Spinal cord (tissue), 10 donors: ENCODE measurements around the gene RBPJL. TPM values are rescaled to one million over a fixed set of nuclear protein-coding genes. Genes with fewer than 3 reads are reported as not detected.

Experiments
- DNase-seq, 6 donors: peaks; one replicate each; pipeline versions ENCODE4 v3.0.0 to v3.0.0-alpha.2; 2013 to 2015; ENCODE audit warnings: low spot score in 6 of 6, low read depth in 4 of 6
- H3K27ac ChIP-seq: one replicate; pipeline ENCODE4 v1.5.1; 2013; ENCODE audit warnings: low read depth, low read length, control low read depth
- H3K27me3 ChIP-seq: one replicate; pipeline ENCODE4 v1.6.1; 2013; ENCODE audit warnings: low read length; ENCODE audit not compliant: control insufficient read depth, insufficient read depth
- H3K36me3 ChIP-seq: one replicate; pipeline ENCODE4 v1.6.1; 2013; ENCODE audit warnings: low read length; ENCODE audit not compliant: control insufficient read depth, insufficient read depth
- H3K4me1 ChIP-seq: one replicate; pipeline ENCODE4 v1.6.1; 2013; ENCODE audit warnings: low read length; ENCODE audit not compliant: control insufficient read depth, insufficient read depth
- H3K4me3 ChIP-seq: one replicate; pipeline ENCODE4 v1.5.1; 2013; ENCODE audit warnings: low read depth, low read length, control low read depth
- H3K9me3 ChIP-seq: one replicate; pipeline ENCODE4 v1.6.1; 2013; ENCODE audit warnings: low read length; ENCODE audit not compliant: control insufficient read depth, insufficient read depth
- WGBS: methylation state at CpG from one replicate; pipeline ENCODE4 v1.1.5; 2013; ENCODE audit warnings: missing lambda C conversion rate; ENCODE audit not compliant: insufficient coverage; 5-methylcytosine and 5-hydroxymethylcytosine counted together
- polyA plus RNA-seq, 2 donors: library from polyadenylated mRNA; unstranded; fragments of 120-200 nt; gene quantifications; one replicate each; pipeline ENCODE4 v1.2.1, GENCODE V29; 2013; ENCODE audit not compliant: insufficient read length in 2 of 2
- total RNA-seq, 2 donors: library from RNA; depleted of rRNA in 1 of 2; stranded (reverse); fragments of 120-200 nt in 1 of 2; fragments of >200 nt in 1 of 2; gene quantifications; one replicate each; pipeline versions ENCODE4 v1.2.3 to v1.2.4, GENCODE V29; 2013 to 2014
- donor health status: healthy.

The RBPJL gene
- total and polyA plus RNA-seq, 4 donors = 0.11 to 0.59 (median 0.36) TPM

DNA sequence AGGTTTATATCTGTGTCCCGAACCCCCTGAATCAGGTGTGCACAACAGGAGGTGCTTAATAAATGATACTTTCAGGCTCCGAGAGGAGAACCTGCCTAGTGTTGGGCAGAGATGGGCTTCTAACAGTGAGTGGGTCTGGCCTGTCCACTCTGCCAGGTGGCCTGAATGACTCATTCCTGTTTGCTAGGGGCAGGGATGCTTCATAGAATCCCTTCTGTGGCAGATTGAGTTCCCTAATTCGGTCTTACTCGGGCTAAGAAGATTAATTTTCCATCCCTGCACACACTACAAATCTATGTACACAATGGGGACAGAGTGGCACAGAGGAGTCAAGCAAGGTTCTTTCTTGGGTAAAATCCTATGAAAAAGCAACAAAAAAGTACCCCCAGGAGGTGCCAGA lies 21.8 kb downstream of the RBPJL start:
- H3K27ac ChIP-seq = no peak overlapping the region
- no peak for DNase-seq
- no peak overlapping the region for H3K4me3 ChIP-seq
- no peaks in the 10 kb centered on the region for H3K27me3 ChIP-seq
- H3K9me3 ChIP-seq = no peaks in the 10 kb centered on the region
- WGBS = 86% methylated on average over 1 of the region's 4 CpGs
- no peaks in the 10 kb centered on the region for H3K4me1 ChIP-seq
- H3K36me3 ChIP-seq = no peaks in the 10 kb centered on the region

GRCh38 chr20:45329497-45330319 lies 23.1 kb downstream of the RBPJL start:
- Histone ChIP-seq H3K36me3 (no peaks in the 10 kb centered on the region), H3K4me1 (no peaks in the 10 kb centered on the region), H3K27ac (no peak overlapping the region), H3K4me3 (no peak overlapping the region), H3K9me3 (no peaks in the 10 kb centered on the region), H3K27me3 (no peaks in the 10 kb centered on the region)
- no peak for DNase-seq
- WGBS = 88% methylated on average over 3 of the region's 7 CpGs

DNA sequence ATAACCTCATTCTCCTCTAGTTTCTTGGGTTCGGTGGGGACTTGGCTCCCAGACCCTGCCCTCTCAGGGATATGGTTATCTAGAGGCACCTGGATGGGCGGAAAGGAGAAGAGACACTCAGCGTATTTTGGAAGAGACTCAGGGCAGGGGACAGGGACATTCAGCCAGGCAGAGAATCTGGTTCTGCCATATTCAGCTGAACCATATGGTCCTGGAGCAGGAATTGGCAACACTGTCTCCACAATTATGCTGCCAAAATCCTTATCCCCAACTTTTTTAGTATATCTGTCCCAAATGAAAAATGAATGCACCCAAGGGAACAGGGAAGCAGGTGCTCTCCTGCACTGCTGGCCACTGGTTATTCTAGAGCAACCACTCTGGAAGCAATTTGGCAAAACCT lies 23.8 kb downstream of the RBPJL start:
- Histone ChIP-seq H3K27me3 (no peaks in the 10 kb centered on the region), H3K4me1 (no peaks in the 10 kb centered on the region), H3K4me3 (no peak overlapping the region), H3K36me3 (no peaks in the 10 kb centered on the region), H3K27ac (no peak overlapping the region), H3K9me3 (no peaks in the 10 kb centered on the region)
- 100% methylated on average over 3 of the region's 3 CpGs for WGBS
- DNase-seq = no peak

GRCh38 chr20:45336530-45337366 lies 30.1 kb downstream of the RBPJL start:
- 75% methylated on average over 11 of the region's 11 CpGs for WGBS
- Histone ChIP-seq H3K36me3 (no peaks in the 10 kb centered on the region), H3K27ac (no peak overlapping the region), H3K9me3 (no peaks in the 10 kb centered on the region), H3K4me3 (no peak overlapping the region), H3K4me1 (peaks cover 16% of the 10 kb centered on the region), H3K27me3 (no peaks in the 10 kb centered on the region)
- DNase-seq = peak in 1 of 6 donors; percentile 48

- H3K27me3 ChIP-seq = no peaks in the 10 kb centered on the region
- H3K4me1 ChIP-seq = peaks cover 24% of the 10 kb centered on the region
- H3K36me3 ChIP-seq = no peaks in the 10 kb centered on the region
- H3K4me3 ChIP-seq = no peak overlapping the region
- peak overlapping the region; percentile 52 for H3K27ac ChIP-seq
- WGBS = 72% methylated on average over 11 of the region's 15 CpGs
- no peaks in the 10 kb centered on the region for H3K9me3 ChIP-seq
- peak in 1 of 6 donors; percentile 30 for DNase-seq
These were observed 30.9 kb downstream of the RBPJL start for GRCh38 chr20:45337367-45338120.

GRCh38 chr20:45338121-45339030 lies 31.7 kb downstream of the RBPJL start:
- H3K4me1 ChIP-seq = peaks cover 24% of the 10 kb centered on the region
- peak overlapping the region; percentile 45 for H3K27ac ChIP-seq
- 71% methylated on average over 8 of the region's 11 CpGs for WGBS
- DNase-seq = no peak
- no peak overlapping the region for H3K4me3 ChIP-seq
- H3K9me3 ChIP-seq = no peaks in the 10 kb centered on the region
- no peaks in the 10 kb centered on the region for H3K27me3 ChIP-seq
- no peaks in the 10 kb centered on the region for H3K36me3 ChIP-seq

GRCh38 chr20:45339084-45339483 lies 32.4 kb downstream of the RBPJL start:
- H3K4me3 ChIP-seq = no peak overlapping the region
- no peaks in the 10 kb centered on the region for H3K36me3 ChIP-seq
- no peak for DNase-seq
- H3K9me3 ChIP-seq = no peaks in the 10 kb centered on the region
- no peaks in the 10 kb centered on the region for H3K27me3 ChIP-seq
- no peak overlapping the region for H3K27ac ChIP-seq
- 77% methylated on average over 6 of the region's 6 CpGs for WGBS
- peaks cover 24% of the 10 kb centered on the region for H3K4me1 ChIP-seq

DNA sequence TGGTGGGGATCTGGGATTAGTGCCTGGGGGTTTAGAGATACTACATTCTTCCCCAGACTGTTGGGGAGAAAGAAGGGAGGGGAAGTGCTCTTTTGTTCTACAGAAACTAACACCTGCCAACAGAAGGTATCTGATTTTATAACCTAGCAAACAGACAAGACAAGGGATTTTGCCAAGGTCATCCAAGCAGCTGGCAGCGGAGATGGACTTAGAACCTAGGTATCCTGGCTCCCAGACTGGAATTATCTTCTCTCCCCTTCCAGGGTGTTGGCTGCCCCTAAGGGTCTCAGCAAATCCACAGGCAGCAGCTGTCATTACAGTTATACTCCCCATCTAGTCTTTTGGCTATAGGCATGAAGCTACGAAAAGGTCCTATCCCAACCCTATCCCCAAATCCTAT lies 33.2 kb downstream of the RBPJL start:
- no peaks in the 10 kb centered on the region for H3K36me3 ChIP-seq
- no peaks in the 10 kb centered on the region for H3K27me3 ChIP-seq
- H3K27ac ChIP-seq = no peak overlapping the region
- WGBS = 92% methylated on average over 1 of the region's 2 CpGs
- DNase-seq = no peak
- peaks cover 24% of the 10 kb centered on the region for H3K4me1 ChIP-seq
- H3K9me3 ChIP-seq = no peaks in the 10 kb centered on the region
- no peak overlapping the region for H3K4me3 ChIP-seq
